OCI-LY1 (cell line): ENCODE measurements around the gene DDX31.

Source experiments
- H2AFZ ChIP-seq: fragments of 200-600 bp; sonication (generic), shearing (Covaris generic); 2 replicates; pipeline ENCODE4 v1.6.0; 2014; ENCODE audit warnings: antibody characterized with exemption, mild to moderate bottlenecking, low read length
- H3F3A ChIP-seq: fragments of 200-600 bp; sonication (generic), shearing (Covaris generic); 2 replicates; pipeline ENCODE4 v1.6.0; 2014; ENCODE audit warnings: mild to moderate bottlenecking, antibody characterized with exemption, low read length, moderate library complexity; ENCODE audit not compliant: insufficient read depth
- H3K27ac ChIP-seq: fragments of 200-600 bp; sonication (generic); 2 replicates; pipeline ENCODE4 v1.5.1; 2014; ENCODE audit warnings: low read length, mixed run types, mild to moderate bottlenecking, low read depth; ENCODE audit not compliant: poor library complexity, severe bottlenecking
- H3K27me3 ChIP-seq: fragments of 200-600 bp; sonication (generic); 2 replicates; pipeline ENCODE4 v1.6.0; 2014; ENCODE audit warnings: antibody characterized with exemption, mild to moderate bottlenecking, low read length, moderate library complexity; ENCODE audit not compliant: insufficient read depth
- H3K36me3 ChIP-seq: fragments of 200-600 bp; sonication (generic); 2 replicates; pipeline ENCODE4 v1.6.1; 2014; ENCODE audit warnings: mild to moderate bottlenecking, antibody characterized with exemption, low read length, moderate library complexity, mixed read lengths; ENCODE audit not compliant: insufficient read depth
- H3K4me1 ChIP-seq: fragments of 200-600 bp; sonication (generic); 2 replicates; pipeline ENCODE4 v1.5.1; 2014; ENCODE audit warnings: mild to moderate bottlenecking, low read length, moderate library complexity; ENCODE audit not compliant: insufficient read depth, severe bottlenecking
- H3K4me2 ChIP-seq: fragments of 200-600 bp; sonication (generic), shearing (Covaris generic); 2 replicates; pipeline ENCODE4 v1.6.1; 2014; ENCODE audit warnings: low read length
- H3K4me3 ChIP-seq: fragments of 200-600 bp; sonication (generic); 2 replicates; pipeline ENCODE4 v1.5.1; 2014; ENCODE audit warnings: low read length, low read depth, mild to moderate bottlenecking, mixed read lengths; ENCODE audit not compliant: poor library complexity, severe bottlenecking
- H3K79me2 ChIP-seq: fragments of 200-600 bp; shearing (Covaris generic); 2 replicates; pipeline ENCODE4 v1.6.1; 2016; ENCODE audit warnings: mixed run types, low read length, mixed read lengths; ENCODE audit not compliant: insufficient read depth
- H3K9ac ChIP-seq: fragments of 200-600 bp; sonication (generic), shearing (Covaris generic); 2 replicates; pipeline ENCODE4 v1.6.1; 2014; ENCODE audit warnings: mild to moderate bottlenecking, low read length, mixed read lengths
- H3K9me2 ChIP-seq: fragments of 200-600 bp; sonication (generic), shearing (Covaris generic); 2 replicates; pipeline ENCODE4 v1.6.1; 2014; ENCODE audit warnings: low read depth, mild to moderate bottlenecking, low read length, mixed read lengths
- H3K9me3 ChIP-seq: fragments of 200-600 bp; shearing (Covaris generic); 2 replicates; pipeline ENCODE4 v1.6.1; 2014; ENCODE audit warnings: low read length, mixed read lengths
- H4K20me1 ChIP-seq: fragments of 200-600 bp; sonication (generic), shearing (Covaris generic); 2 replicates; pipeline ENCODE4 v1.6.0; 2016; ENCODE audit warnings: mild to moderate bottlenecking, low read length; ENCODE audit not compliant: insufficient read depth
- CTCF ChIP-seq: fragments of 200-600 bp; sonication (generic), shearing (Covaris generic); IDR thresholded peaks from 2 replicates; pipeline ENCODE4 v1.5.1; 2017; ENCODE audit warnings: mild to moderate bottlenecking, antibody characterized with exemption, low read length, moderate library complexity, mixed read lengths
- EZH2 ChIP-seq: fragments of 200-600 bp; sonication (generic), shearing (Covaris generic); IDR thresholded peaks from 2 replicates; pipeline ENCODE4 v1.8.0; 2017; ENCODE audit warnings: borderline replicate concordance, mixed run types, mild to moderate bottlenecking, antibody characterized with exemption, low read length, moderate library complexity, mixed read lengths

Gene DDX31

DNA sequence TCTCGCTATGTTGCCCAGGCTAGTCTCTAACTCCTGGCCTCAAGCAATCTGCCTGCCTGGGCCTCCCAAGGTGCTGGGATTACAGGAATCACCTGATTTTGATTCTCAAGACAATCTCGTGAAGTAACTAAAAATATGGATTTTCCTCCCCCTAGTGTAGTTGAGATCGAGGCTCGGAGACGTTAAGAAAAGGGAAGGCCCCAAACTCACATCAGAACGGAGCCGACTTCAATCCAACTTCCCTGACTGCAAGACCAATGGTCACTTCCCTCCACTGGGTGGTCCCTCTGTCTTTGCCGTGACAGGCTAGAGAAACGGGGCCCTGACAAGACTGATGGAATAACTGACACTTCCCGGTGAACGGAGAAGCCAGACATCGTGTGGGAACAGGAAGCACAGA is 59.1 kb downstream of the DDX31 start:
- Histone ChIP-seq H3K9ac (no peak overlapping the region), H3K79me2 (no peaks in the 10 kb centered on the region), H2AFZ (no peak overlapping the region), H3K4me1 (no peaks in the 10 kb centered on the region), H3K9me2 (no peaks in the 10 kb centered on the region), H3K27me3 (no peaks in the 10 kb centered on the region), H3K9me3 (no peaks in the 10 kb centered on the region), H3F3A (no peaks in the 10 kb centered on the region), H3K4me3 (no peak overlapping the region), H3K27ac (no peak overlapping the region), H3K4me2 (no peak overlapping the region), H4K20me1 (no peaks in the 10 kb centered on the region), H3K36me3 (peaks cover 72% of the 10 kb centered on the region)
- TF ChIP-seq EZH2, result no peak
- TF ChIP-seq CTCF, result no peak

DNA sequence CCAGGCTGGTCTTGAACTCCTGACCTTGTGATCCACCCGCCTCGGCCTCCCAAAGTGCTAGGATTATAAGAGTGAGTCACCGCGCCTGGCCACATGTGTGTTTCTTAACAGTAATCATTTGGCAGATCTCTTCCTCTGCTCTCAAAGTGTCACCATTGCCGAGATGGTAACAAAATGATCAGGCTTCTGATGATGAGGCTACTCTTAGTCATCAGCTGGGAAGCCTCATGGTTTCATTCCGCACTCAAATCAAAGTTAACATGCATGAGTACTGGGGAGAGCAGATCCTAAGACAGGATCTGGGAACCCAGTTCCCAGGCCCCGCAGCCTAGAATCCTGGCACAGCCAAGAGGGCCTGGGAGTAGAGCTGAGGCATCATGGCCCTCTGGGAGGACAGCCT is 60.0 kb downstream of the DDX31 start:
- H3K27me3 ChIP-seq, result no peaks in the 10 kb centered on the region
- H3K79me2 ChIP-seq, result no peaks in the 10 kb centered on the region
- H3K9ac ChIP-seq, result no peak overlapping the region
- H3K9me3 ChIP-seq, result no peaks in the 10 kb centered on the region
- no peaks in the 10 kb centered on the region for H3K9me2 ChIP-seq
- H3K36me3 ChIP-seq, result peaks cover 72% of the 10 kb centered on the region
- no peak for TF ChIP-seq CTCF
- H3K4me2 ChIP-seq, result no peak overlapping the region
- H2AFZ ChIP-seq, result no peak overlapping the region
- H3K4me1 ChIP-seq, result no peaks in the 10 kb centered on the region
- H4K20me1 ChIP-seq, result no peaks in the 10 kb centered on the region
- H3F3A ChIP-seq, result no peaks in the 10 kb centered on the region
- no peak overlapping the region for H3K27ac ChIP-seq
- no peak overlapping the region for H3K4me3 ChIP-seq

- H3K36me3 ChIP-seq, result peaks cover 69% of the 10 kb centered on the region
- no peak overlapping the region for H3K27ac ChIP-seq
- TF ChIP-seq CTCF, result no peak
- TF ChIP-seq EZH2, result no peak
These were observed 60.6 kb downstream of the DDX31 start for GRCh38 chr9:132609184-132609583.

More at GRCh38 chr9:132609184-132609583, 60.6 kb downstream of the DDX31 start:
- Histone ChIP-seq H3K4me2 (no peak overlapping the region), H2AFZ (no peak overlapping the region), H3K4me1 (no peaks in the 10 kb centered on the region), H3K9ac (no peak overlapping the region), H3K79me2 (no peaks in the 10 kb centered on the region), H3K4me3 (no peak overlapping the region), H3F3A (no peaks in the 10 kb centered on the region), H3K9me2 (no peaks in the 10 kb centered on the region), H3K9me3 (no peaks in the 10 kb centered on the region), H4K20me1 (no peaks in the 10 kb centered on the region), H3K27me3 (no peaks in the 10 kb centered on the region)
